HG03060 (cell line): ENCODE data around the gene KAT6B.
"Not testable (repeated sequence)": the region's sequence is repeated elsewhere in the genome, so short reads cannot be mapped to it uniquely, and the experiment has no call there.

ENCODE experiments used
- ATAC-seq: cut with Tn5 transposase; IDR thresholded peaks from one replicate; pipeline ENCODE4 v1.9.1; 2021; ENCODE audit warnings: low read depth, moderate number of reproducible peaks; ENCODE audit not compliant: unreplicated experiment

Gene KAT6B

DNA sequence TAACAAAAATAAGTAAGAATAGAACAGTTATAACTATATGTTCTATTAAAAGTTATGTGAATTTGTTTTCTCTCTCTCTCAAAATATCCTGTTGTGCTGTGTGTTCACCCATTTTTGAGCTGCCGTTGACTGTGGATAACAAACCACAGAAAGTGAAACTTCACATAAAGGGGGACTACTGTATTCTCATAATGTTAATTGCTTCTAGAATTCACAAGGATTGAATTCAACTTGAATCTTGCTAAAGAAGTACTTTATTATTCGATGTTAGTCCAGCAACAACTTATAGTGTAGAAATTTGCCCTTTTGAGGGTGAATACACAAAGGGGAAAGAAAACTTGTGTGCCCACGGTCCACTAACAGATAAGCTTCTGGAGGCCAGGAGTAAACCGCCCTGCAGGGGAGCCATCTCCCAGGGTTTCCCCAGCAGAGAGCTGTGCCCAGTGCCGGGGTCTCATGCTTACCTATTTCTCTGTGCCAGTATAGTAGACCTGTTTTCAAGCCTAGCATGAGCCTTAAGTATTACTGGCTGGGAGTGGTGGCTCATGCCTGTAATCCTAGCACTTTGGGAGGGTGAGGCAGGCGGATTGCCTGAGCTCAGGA is 87.1 kb downstream of the KAT6B start:
- ATAC-seq, result no peak

DNA sequence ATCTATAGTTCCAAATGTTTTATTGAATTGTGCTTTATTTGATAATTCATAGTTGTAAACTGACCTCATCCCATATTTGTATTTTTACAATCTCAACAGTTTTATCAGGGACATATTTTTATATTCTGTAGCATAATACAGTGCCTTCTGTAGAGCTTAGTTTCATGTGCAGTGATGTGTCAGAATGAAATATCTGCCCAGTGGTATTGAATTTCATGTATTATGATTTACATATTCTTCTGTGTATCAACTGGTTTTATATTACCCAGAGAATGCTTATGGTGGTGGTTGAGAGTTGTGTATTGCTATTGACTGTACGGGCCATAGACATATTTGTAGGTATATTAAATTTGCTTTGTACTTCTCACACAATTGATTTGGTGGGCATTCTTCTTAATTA is 89.9 kb downstream of the KAT6B start:
- no peak for ATAC-seq

DNA sequence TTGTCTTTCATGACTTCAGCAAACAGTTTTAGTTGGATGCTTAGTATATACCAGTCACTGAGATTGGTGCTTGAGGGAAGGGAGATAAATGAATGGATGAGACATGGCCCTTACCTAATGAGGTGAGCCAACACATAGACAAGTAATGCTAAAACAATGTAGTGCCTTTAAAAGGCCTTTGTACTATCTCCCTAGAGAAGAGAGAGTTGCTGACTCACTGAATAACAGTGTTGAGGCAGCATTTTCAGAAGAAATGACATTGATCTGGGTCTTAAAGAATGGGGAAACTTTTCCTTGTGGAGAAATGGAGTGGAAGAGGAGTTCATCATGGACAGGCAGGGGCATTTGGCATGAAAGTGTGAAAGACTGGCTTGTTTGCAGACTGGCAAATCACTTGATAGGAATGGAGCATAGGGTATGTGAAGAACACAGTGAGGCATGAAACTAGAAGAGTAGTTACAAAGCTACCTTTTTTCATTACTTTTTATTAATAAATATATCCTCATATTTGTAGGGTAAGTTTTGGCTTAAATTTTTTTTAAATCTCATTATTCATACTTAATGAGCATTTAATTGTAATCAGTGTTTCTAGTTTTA is 91.2 kb downstream of the KAT6B start:
- no peak for ATAC-seq

DNA sequence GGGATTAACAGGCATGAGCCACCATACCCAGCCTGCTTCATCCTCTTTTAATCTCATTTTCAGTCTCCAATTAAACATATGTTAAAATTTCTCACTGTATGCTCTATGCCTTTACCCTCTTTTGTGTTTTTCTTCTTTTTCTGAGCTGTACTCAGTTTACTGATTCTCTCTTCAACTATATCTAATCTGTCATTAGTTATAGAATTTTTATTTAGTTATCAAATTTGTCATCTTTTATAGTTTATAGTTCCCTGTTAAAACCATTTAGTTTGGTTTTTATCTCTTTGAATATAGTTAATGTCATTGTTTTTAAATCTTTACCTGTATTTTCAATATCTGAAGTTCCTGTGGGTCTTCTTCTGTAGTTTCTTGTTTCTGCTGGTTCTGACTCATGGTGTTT is 93.3 kb downstream of the KAT6B start:
- no peak for ATAC-seq

- not testable (repeated sequence) for ATAC-seq
Measured at GRCh38 chr10:74921070-74921469, 94.7 kb downstream of the KAT6B start.

DNA sequence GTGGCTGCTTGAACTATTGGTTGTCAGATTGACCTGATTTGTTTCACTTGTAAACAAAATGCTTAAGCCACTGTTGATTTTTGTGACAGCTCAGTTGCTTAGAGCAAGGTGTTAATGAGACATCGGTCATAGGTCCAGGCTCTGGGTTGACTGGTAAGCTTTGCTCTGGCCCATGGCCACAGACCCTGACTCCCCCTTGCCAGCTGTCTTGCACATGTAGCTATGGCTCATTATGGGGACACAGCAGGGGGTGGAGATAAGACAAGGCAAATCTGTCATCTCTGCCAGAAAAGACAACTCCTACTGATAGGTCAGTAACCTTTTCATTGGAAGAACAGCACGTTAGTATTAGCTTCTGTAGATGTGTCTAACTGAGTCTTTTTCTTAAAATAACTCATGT is 95.3 kb downstream of the KAT6B start:
- no peak for ATAC-seq

DNA sequence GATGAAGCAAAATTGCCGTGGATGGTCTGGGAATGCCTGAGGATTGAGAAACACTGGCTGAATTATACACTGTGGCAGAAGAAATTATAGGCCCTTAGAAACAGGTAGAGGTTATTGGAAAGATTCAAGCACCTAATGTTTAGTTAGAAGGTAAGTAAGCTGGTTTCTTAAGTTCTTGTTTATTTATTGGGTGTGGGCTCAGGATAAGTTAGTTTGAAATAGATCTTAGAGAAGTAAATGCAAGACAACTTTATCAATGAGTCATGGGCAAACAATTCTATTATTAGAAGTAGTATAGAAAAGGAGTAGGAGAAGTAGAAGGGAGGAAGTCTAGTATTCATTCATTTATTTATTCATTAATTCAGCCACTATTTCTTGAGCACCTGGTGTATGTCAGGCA is 96.5 kb downstream of the KAT6B start:
- ATAC-seq, result no peak

GRCh38 chr10:74923556-74923955 is 97.2 kb downstream of the KAT6B start:
- no peak for ATAC-seq

DNA sequence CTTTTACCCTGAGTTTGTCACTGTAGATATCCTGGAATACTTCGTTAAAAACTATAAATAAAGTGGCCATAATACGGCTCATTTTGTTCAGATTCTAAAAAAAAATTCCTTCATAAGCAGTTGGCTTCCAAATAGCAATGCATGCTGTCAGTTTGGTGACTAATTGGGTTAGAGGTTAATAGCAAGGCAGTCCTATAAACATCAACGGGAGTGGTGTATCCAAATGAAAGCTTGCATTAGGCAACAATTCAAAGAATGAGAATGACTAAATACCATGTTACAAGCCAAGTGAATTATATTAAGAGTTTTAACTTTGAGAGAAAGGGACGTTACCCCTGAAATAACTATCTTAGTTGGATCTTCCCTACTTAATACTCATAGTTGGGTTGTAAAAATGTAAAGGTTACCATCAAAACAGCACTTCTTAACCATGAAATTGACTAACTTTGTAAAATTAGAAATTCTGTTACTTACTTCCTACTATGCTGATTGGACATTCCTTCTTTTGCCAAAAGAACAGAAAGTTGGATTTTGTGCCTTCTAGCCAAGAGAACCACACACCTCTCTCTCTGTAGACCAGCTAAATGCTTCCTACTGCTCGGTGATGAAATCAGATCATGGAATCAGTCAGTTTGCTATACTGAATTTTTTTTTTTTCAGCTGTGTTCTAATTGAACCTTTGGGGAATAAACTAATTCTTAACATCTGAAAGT is 98.0 kb downstream of the KAT6B start:
- ATAC-seq, result no peak

- ATAC-seq, result no peak
Measured at GRCh38 chr10:74925291-74925690, 98.9 kb downstream of the KAT6B start.

DNA sequence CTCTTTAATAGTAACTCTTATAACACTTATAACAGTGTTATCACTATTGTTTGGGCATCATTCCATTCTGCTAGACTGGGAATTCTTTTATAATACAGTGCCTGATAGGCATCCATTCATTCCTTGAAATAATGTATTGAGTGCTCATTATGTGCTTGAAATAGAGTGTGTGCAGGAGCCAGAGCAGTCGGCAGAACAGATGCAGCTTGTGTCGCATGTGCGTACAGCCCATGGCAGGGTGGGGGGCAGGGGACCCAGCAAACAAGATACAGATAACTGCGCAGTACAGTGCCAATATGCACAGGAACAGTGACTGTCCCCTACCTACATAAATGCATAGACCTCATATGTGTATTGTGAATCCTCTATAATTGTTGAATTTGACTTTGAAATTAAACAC is 99.3 kb downstream of the KAT6B start:
- ATAC-seq, result no peak

GRCh38 chr10:74926791-74927585 is 100.6 kb downstream of the KAT6B start:
- no peak for ATAC-seq

DNA sequence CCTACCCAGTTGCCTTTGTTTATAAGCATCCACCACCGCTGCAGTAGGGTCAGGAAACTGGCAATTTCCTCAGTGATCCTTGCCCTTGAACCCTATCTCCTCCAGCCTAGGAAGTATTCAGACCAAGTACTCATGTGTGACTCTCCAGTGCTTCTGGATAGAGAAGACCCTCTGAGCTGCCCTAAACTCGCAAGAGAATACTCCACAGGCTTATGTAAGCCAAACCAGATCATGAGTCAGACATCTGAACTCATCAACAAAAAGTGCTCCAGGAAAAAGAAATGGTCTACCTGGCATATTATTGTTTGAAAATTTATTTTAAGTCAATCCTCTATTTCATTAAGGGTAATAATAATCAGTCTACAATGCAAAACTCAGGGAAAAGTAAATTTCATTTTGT is 101.3 kb downstream of the KAT6B start:
- no peak for ATAC-seq

DNA sequence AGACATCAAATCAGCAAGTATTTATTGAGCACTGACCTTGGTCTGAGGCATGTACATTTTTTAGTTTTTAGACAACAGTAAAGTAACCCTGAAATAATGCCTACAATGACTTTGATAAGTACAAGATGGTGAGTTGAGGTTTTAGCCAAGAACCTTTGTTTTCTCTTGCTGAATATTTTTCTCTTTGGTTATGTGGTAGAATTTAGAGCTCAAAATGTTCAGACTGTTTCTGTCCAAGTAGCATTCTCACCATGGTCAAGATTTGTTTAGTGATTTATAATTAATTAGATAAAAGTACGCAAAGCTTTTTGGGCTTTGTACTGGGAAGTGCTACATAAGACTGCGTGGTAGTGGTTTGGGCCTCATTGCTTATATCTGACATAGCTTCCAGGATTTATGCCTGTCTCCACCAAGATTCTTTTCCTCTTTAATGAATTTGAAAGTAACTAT is 102.4 kb downstream of the KAT6B start:
- no peak for ATAC-seq

- ATAC-seq, result no peak
Measured at GRCh38 chr10:74929197-74929596, 102.8 kb downstream of the KAT6B start.

DNA sequence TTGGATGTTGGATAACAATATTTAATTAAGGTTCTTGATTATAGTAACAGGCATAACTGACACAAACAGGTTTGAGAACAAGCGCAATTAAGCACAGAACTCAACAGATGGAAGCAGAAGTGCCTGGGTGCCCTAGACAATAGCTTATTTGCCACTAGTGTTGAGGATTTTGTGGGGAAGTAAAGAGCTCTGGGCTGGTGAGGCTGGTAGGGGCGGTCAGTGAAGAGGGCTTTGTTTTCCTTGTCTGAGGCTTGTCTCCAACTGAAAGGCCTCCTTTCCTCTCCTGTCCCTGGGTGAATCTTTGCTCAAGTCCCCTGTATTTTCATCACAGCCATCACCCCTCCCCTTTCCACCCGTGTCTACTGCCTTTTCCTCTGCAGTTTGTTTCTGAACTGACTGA is 104.6 kb downstream of the KAT6B start:
- ATAC-seq, result no peak

- ATAC-seq, result no peak
Measured at GRCh38 chr10:74932648-74933047, 106.2 kb downstream of the KAT6B start.

GRCh38 chr10:74934100-74934812 is 107.9 kb downstream of the KAT6B start:
- ATAC-seq, result no peak

DNA sequence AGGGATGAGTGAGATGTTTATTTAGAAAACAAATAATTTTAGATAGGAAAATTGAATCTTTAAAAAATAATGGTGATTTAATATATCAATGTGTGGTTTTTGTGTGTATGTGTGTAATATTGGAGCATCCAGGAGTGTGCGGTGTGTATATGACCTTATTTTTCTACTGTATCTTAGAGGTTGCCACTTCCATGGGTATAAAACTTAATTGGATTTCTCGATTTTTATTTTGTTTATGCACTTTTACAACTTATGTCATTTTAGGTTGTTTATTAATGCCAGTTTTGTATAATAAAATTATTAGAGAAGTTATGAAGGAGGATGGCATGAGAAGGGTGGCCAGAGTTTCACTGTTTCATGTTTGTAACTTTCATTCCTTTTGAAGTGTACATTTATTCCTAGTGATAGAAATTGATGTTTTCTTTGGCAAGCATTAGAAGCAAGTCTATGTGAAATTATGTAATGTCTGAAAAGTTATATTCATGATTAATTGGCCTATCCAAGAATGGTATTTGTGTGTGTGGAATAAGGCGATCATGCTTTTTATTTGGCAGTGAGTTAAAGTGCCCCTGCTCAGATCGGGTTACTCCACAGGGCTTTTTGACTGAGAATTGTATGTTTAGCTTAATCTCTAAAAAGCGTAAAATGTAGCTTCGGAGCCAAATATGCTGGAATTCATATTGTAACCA is 110.3 kb downstream of the KAT6B start:
- ATAC-seq, result no peak

- no peak for ATAC-seq
Measured at GRCh38 chr10:74937266-74937856, 111.0 kb downstream of the KAT6B start.
